GM21528 (cell line): ENCODE data around the gene FIBP.
"Not testable (repeated sequence)": the region's sequence is repeated elsewhere in the genome, so short reads cannot be mapped to it uniquely, and the experiment has no call there.

ENCODE experiments used
- ATAC-seq: cut with Tn5 transposase; IDR thresholded peaks from one replicate; pipeline ENCODE4 v1.9.1; 2021; ENCODE audit warnings: mild to moderate bottlenecking, moderate library complexity; ENCODE audit not compliant: unreplicated experiment, low FRiP score

Gene FIBP

DNA sequence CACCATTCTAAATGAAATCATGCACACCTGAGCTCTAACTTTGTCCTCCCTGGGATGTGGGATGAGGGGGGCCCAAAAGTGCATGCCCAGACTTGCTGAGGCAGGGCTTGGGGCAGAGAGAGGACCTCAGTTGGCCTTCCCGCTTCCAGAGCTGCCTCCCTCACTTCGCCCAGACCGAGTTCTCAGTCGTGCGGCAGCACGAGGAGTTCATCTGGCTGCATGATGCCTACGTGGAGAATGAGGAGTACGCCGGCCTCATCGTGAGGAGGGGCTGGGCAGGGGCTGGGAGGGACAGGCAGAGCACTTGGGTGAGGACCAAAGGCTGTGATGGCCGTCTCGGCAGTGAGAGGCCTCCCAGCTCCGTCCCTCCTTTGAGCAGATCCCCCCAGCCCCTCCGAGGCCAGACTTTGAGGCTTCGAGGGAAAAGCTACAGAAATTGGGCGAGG is 38.5 kb downstream of the FIBP start:
- no peak for ATAC-seq

DNA sequence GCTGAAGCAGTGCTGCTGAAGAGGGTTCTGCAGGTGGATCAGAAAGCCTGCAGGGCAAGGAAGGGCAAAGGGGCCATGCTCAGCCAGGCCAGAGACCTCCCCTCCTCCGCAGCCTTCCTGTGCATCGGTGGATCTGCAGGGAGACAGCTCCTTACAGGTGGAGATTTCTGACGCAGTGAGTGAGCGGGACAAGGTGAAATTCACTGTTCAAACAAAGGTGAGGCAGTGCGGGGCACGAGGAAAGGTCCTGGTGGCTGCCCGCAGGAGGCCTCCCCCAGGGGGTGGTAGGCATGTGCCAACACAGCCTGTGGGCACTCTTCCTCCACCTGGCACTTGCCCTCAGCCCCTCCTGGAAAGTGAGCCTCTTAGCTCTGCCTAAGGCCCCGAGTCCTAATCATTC is 38.9 kb downstream of the FIBP start:
- no peak for ATAC-seq

DNA sequence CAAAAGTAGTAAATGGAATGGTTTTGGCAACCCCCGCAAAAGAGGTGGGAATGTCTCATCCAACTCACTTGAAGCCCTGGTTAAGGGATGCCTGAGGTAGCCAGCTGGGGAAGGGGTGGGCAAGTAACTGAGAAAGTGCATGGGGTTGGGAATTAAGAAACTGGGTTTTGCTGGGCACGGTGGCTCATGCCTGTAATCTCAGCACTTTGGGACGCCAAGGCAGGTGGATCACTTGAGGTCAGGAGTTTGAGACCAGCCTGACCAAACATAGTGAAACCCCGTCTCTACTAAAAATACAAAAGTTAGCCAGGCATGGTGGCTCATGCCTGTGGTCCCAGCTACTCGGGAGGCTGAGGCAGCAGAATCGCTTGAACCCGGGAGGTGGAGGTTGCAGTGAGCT is 39.6 kb downstream of the FIBP start:
- ATAC-seq, result not testable (repeated sequence)

DNA sequence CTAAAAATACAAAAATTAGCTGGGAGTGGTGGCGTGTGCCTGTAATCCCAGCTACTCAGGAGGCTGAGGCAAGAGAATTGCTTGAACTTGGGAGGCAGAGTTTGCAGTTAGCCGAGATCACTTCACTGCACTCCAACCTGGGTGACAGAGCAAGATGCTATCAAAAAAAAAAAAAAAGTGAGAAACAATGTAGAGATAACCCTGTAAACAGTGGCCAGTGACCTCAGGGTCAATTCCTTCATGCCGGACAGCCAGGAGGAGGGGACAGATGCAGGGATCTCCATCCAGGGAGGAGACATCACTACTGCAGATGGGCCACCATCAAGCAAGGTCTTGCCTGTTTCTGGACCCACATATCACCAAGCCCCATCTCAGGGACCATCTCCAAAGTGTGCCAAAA is 40.5 kb downstream of the FIBP start:
- no peak for ATAC-seq

GRCh38 chr11:65844231-65844872 is 43.9 kb downstream of the FIBP start:
- no peak for ATAC-seq

DNA sequence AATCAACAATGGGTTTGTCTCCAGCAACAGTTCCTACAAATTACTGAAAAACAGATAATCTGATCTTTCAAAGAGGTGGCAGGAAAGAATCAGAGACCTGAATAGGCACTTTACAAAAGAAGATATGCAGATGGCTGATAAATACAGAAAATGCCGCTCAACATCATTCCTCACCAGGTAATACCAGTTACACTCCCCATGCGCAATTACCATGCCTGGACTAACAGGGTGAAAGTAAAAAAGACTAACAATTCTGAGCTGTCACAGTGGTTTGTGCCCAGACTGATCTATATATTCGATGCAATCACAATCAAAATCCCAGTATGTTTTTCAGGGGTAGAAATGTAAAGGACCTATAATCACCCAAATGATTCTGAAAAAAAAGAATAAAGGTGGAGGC is 44.5 kb downstream of the FIBP start:
- ATAC-seq, result no peak

DNA sequence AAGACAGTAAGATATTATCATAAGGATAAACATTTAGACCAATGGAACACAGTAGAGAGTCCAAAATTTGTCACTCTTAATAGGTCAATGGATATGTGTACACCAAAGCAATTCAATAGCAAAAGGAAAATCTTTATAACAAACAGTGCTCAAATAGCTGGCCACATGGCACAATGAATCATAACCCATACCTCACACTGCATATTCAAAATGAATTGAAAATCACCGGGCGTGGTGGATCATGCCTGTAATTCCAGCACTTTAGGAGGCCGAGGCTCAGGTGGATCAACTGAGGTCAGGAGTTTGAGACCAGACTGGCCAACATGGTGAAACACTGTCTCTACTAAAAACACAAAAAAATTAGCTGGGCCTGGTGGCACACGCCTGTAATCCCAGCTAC is 46.1 kb downstream of the FIBP start:
- ATAC-seq, result no peak

DNA sequence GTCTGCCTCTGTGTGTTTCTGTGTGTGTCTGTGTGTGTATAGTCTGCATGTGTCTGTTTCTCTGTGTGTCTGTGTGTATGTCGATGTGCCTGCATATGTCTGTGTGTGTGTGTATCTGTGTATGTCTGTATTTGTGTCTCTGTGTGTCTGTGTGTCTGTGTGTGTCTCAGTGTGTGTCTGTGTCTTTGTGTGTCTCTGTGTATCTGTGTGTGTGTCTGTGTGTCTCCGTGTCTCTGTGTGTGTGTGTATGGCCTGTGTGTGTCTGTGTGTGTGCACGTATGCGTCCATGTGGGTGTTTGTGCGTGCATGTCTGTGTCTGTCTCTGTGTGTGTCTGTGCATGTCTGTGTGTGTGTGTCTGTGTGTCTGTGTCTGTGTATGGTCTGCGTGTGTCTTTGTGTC is 54.1 kb downstream of the FIBP start:
- no peak for ATAC-seq
